ENCODE data around the gene CEP164.
"Not testable (repeated sequence)": the region's sequence is repeated elsewhere in the genome, so short reads cannot be mapped to it uniquely, and the experiment has no call there.

GRCh38 chr11:117327255-117327566 lies 443 bp upstream of the CEP164 start:
- not testable (repeated sequence) for TF ChIP-seq CTCF (IDR thresholded peaks at IDR 0.05 in 2 of 3, conservative IDR thresholded peaks at IDR 0.05 in 1 of 3; ENCODE audit: control insufficient read depth in 2 of 3, extremely low read depth in 1 of 3, insufficient read depth in 1 of 3, low read depth in 3 of 3, low read length in 3 of 3); HCFC1 (IDR thresholded peaks at IDR 0.05; ENCODE audit: low read length); ZBTB11 (CRISPR knock-in tag; IDR thresholded peaks at IDR 0.05); CBFB (IDR thresholded peaks at IDR 0.05; ENCODE audit: low read depth); EZH2 (IDR thresholded peaks at IDR 0.05; ENCODE audit: borderline replicate concordance, control insufficient read depth, low read depth, low read length); USF2 (IDR thresholded peaks at IDR 0.05; ENCODE audit: borderline replicate concordance, low read depth, low read length); HDGF (IDR thresholded peaks at IDR 0.05); RAD51 (IDR thresholded peaks at IDR 0.05); REST (IDR thresholded peaks at IDR 0.05; ENCODE audit: low read depth, low read length); SP1 (IDR thresholded peaks at IDR 0.05; ENCODE audit: low read depth, low read length); TAF1 (IDR thresholded peaks at IDR 0.05; ENCODE audit: borderline replicate concordance, low read depth, low read length); EGR1 (IDR thresholded peaks at IDR 0.05; ENCODE audit: borderline replicate concordance in 1 of 2, low read depth in 2 of 2, low read length in 2 of 2); POLR2A (IDR thresholded peaks at IDR 0.05; ENCODE audit: low read depth, low read length)

Measured in GM12878 (cell line).